Superior temporal gyrus (tissue), 1 donor: ENCODE data around the gene ADAM10.

Experiments
- DNase-seq: peaks from one replicate; pipeline ENCODE4 v3.0.0-alpha.2; 2016; ENCODE audit errors: extremely low spot score

ADAM10 gene

DNA sequence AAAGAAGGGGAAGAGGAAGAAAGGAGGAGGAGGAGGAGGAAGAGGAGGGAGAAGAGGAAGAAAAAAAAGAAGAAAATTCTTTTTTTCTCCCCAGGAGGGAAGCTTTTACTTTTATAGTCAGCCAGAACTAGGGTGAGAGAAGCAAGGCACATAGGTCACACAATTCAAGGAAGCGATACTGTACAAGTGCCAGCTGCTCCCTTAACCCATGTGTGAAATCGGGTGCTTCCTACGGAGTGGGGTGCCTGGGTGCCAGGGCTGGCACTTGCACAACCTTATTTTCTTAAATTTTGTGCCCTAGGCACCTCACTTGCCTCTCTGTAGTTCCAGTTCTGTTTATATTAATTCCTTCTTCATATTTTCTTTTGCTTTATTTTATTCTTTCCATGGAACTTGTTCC, 167.3 kb downstream of the ADAM10 start:
- no peak for DNase-seq

DNA sequence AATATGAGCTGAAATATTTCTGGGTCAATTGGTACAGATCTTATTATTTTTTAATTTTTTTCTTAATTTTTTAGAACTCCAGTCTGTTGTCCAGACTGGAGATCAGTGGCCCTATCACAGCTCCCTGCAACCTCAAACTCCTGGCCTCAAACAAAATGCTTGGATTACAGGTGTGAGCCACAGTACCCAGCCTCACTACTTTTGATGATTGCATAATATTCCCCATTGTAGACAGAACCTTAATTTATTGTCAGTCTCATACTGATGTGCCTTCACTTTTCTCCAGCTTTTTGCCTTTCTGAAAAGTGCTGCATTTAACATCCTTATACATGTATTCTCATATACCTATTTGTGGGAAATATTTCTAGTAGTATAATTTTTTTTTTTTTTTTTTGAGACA, 172.8 kb downstream of the ADAM10 start:
- no peak for DNase-seq

DNA sequence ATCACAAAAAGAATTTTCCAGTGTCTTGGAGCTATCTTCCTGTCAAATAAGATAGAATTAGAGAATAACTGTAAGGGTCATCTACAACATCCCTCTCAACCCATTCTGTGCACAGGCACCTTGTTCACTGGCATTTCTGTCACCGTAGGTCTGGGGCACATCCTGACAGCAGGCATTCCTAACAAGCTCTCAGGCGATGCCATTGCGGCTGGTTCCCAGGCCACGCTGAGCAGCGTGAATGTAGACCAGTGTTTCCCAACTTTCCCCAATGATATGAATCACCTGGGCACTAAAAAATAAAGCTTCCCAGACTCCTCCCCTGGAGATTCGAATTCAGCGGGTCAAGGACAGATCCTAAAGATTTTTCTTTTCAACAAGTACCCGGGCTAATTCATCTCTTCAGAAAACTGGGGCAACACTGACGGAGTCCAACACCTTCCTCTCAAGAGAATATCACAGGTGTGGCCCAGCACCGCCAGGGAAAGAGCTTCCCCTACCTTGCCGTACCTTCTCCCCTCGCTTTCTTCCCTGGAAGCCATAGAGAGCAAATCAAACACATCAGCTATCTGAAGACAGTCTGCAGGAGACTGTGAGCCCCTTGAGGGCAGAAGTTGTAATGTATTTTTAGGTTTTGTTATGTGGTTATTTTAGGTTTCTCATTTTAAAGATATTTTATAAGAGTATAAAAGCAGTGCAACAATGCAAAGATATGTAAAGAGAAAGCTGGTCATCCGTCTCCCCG, 174.3 kb downstream of the ADAM10 start:
- DNase-seq, result no peak

DNA sequence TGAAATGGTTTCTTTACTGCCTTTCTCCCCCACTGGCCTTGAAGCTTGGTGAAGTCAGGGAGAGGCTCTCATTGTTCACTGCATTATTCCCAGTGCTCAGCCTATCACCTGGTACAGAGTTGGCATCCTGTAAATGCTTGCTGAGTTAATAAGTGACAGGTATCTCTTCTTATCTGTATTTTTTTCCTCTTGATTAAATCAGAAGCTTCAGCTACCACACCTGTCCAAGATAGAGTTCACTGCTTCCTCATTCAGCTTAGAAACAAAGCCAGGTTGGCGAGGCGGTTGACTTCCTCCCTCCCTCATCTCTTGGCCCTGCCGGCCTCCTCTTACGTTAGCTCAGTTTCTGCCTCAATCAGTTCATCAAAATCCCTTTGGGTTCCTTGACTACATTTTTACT, 174.9 kb downstream of the ADAM10 start:
- no peak for DNase-seq

DNA sequence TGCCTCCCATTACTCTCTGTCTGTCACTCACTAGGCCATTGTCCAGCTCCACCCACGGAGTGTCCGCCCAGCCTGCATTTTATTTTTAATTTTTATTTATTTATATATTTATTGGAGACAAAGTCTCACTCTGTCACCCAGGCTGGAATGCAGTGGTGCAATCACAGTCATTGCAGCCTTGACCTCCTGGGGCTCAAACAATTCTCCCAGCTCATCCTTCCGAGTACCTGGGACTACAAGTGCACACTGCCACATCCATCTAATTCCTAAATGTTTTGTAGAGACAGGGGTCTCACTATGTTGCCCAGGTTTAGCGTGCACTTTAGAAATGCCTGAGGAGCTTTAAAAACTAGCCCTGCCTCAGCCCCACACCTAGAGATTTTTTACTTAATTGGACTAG, 176.2 kb downstream of the ADAM10 start:
- DNase-seq, result no peak

DNA sequence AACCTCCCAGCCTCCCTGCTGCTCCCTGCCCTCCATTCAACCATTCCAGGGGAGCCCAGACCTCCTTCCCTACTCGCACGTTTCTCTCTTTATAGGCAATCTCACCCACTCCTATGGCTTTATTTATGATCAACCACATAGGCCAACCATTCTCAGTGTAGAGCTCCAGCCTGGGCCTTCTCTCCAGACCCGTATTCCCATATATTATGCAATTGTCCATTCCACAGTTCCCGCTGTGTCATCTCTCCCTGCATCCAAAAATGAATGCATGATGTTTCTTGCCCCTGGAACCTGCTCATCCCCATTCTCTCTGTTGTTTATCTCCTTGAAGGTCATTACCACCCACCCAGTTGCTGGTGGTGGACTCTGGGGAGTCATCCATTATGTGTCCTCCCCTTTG, 177.0 kb downstream of the ADAM10 start:
- no peak for DNase-seq

DNA sequence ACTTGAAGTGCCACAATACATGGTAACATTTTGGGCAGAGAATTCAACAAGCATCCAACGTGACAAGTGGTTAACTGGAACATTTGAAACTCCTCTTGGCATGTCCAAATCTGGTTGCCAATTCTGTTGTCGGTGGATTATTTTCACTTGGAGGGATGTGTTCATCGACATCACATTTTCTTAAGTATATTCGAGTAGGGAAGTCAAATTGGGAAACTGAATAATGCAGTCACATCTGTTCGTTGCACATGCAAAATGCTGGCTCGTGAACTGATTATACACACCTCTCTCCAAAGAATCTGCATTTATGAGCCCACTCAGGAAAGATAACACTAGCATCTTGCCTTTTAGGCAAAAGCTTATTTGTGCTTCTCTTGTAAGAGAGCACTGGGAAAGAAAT, 178.0 kb downstream of the ADAM10 start:
- no peak for DNase-seq

DNA sequence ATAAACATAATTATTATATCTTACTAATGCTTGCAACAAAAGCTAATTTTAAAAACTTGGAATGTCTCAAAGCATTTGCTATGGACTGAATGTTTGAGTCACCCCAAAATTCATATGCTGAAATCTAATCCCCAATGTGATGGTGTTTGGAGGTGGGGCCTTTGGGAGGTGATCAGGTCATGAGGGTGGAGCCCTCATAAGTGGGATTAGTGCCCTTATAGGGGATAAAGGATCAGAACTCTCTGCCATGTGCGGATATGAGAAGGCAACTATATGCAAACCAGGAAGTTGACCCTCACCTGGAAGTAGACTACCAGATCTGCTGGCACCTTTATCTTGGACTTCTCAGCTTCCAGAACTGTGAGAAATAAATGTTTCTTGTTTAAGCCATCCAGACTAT, 180.1 kb downstream of the ADAM10 start:
- no peak for DNase-seq

DNA sequence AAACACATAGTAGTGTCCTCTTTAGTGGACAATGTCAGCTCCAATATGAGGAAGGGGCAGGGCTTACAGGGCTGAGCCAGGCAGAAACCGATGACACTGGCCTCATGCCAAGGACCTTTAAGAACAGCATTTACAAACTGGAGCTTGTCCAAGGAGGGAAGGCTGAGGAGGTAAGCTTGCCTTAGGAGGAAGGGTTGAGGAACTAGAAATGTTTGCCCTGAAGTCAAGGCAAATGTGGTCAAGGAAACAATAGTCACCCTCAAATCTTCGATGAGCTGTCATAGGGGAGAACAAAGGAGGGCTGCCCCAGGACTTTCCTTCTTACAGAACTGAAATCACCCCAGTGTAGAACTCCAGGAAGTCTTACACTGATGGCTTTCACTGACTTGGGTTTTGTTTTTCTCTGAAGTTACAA, 181.3 kb downstream of the ADAM10 start:
- no peak for DNase-seq

DNA sequence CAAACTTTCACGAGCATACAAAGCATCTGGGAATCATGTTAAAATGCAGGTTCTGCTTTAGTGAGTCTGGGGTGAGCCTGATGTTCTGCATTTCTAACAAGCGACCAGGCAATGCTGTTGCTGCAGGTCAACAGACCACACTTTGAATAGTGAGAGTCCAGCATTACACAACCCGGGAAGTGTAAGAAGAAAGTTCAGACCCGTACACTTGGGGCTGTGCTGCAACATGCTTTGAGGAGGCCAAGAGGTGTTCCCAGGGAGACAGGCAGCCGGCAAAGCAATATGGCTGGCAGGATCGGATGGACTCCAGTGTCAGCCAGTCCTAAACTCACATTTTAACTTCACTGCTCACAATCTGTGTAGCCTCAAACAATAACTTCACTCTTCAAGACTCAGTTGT, 183.5 kb downstream of the ADAM10 start:
- no peak for DNase-seq

DNA sequence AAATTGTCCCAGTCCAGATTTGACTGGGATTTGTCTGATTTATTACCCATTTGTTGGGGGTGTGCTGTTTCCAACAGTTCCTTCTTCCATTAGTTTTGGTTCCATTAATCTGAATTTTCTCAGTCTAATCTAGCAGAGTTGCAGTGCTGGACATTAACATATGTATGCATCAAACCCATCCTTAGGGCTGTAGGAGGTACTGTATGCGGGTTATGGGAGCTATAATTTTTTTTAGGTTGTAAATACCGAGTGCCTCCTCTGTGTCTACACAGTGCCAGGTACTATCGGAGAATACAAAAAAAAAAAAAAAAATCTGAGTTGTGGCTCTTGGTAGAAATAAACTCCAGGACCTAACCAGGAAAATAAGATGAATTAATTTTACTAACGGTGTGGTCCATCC, 183.9 kb downstream of the ADAM10 start:
- no peak for DNase-seq

DNA sequence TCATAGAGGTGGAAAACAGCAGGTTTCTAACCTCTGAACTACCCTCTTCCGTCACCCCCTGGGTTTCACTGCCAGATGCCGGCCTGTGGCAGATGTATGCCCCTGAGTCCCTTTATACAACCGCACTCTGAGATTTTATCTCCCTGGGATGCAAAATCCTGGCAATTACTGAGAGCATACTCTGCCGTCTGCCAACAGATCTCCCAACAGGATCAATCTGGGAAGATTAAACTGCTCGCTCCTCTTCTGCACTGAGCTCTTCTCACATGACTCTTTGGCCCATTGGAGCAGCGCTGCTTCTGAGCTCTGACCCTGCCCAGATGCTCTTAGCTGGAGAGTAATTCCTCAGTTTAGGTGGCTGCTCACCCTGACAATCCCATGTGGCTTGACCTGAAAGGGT, 184.5 kb downstream of the ADAM10 start:
- DNase-seq, result no peak

DNA sequence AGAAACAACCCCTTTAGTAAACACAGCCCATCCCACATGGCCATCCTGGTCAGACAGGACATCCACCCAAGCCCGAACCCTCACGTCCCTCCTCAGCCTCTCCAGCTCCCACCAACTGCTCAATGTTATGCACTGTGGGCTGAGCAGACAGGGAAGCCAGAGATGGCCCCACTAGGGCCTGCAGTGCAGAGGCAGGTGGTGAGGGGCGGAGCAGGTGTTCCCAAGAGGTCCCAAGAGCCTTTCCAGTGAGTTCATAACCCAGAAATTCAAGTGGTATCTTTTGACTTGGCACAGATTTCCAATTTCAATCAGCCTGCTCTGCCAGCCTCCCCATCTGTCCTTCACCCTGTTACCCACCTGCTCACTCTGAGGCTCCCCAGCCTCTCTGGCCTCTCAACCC, 187.4 kb downstream of the ADAM10 start:
- DNase-seq, result no peak

DNA sequence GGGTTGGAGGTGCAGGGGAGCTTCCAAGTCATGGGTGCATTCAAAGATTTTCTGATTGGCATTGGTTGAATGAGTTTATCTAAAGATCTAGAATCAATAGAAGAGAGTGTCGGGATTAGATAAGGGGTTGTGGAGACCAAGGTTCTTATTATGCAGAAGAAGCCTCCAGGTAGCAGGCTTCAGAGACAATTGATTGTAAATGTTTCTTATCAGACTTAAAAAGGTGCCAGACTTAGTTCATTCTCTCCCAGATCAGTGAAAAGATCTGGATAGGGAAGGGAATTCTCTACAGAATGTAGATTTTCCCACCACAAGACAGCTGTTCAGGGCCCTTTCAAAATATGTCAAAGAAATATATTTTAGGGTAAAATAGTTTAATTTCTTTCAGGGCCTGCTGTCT, 188.2 kb downstream of the ADAM10 start:
- no peak for DNase-seq

DNA sequence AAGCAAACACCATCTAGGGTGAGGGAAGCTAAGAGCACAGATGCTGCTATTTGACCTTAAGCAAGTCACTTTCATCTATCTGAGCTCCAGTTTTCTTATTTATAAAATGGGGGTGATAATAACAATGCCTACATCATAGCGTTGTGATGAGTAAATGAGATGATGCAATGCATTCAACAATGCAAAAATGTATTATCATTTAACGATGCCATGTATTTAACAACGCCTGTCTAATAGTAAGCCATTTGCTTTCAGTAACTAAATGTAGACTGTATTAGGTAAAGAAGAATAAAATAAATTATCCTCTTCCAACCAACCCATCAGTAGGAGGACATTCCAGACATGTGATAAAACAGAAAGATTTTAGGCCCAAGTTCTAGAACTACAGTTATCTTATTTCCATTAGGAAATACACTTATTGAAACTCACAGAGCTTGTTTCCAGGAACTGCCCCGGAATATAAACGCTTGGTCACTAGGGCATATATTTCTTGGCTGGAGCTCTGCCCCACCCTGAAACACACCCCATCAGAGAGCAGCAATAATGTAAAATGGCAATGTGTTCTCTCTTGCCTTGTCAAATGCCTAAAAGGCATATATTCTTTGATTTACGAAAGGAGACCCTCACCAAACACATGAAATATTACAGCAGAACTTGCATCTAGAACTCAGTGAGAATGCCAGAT, 189.5 kb downstream of the ADAM10 start:
- DNase-seq, result no peak

DNA sequence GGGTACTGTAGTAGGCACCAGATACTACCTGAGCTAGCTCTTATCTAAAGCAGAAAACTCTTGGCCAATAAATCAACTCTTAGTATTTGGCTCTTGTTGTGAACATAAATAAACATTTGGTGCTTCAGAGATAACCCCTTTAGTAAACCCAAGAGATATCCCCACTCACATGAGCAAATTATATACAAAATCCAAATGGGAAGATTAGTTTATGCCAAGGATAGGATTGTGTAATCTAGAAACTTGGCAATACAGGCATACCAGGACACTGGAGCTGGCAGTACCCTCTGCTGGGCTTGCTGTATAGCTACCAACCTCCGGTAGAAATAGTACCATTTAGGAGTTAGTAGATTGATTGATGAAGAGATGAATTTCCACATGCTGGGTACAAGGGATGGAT, 190.7 kb downstream of the ADAM10 start:
- no peak for DNase-seq

DNA sequence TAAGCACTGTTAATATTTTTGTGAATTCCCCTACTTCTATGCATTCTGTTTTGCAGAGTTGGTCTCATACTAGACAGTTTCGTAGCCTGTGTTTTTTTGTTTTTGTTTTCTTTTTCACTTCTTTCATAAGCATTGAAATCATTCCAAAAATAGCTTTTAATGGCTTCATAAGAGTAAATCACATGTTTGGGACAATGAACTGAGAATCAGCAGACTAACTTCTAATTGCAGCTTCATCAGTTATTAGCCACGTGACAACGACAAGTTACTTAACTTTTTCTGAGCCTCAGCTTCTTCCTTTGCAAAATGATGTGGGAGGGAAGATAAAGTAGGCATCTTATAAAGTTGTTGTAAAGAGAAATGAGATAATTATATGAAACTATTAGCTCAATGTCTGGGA, 193.0 kb downstream of the ADAM10 start:
- DNase-seq, result no peak

DNA sequence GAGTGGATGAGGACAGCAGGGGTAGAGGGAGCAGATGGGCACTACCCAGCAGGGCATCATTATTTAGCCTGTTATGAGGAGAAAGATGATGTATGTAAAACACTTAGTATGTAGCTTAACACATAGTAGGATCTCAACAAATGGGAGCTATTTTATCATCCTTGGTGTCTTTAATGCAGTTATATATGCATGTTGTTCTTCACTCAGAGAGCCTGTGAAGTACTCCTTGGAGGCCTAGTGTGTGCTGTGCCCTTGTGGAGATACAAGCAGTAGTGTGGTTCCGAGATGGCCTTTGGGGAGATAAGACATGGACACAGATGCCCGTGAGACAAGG, 193.5 kb downstream of the ADAM10 start:
- no peak for DNase-seq

DNA sequence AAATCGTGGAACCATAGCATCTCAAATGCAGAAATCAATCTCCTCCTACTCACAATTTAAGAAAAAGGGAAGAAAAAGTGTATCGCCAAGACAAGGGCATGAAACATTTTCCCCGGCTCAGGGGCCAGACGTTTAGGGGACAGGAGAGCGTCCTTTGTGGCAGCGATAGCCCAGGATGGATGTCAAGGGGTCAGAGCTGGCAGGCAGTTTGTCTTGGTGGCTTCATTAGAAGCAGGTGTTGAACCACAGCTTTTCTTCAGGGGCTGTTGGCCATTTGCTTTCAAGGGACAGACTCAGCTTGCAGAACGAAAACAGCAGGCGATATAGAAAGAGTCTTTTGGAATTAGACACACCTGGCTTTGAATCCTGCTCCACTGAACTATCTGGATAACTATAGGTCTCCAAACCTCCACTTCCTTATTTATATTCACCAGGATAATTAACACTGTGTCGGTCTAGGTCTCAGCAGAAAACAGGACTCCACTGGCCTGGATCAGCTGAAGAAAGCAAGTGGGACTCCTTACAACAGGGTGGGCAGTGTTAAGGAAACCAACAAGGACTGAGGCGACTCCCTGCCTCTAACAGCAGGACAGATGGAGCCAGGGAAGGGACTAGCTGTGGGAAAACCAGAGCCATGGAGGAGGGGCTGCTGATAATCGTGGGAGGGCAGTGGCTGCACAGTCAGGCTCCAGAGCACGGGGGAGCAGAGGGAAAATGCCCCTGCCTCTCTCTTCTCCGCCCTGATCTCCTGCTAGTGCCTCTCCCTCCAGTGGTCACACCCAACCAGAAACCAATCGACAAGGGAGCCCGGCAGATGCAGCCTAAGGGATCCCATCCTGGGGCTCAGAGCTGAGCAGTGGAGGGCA, 194.1 kb downstream of the ADAM10 start:
- no peak for DNase-seq

DNA sequence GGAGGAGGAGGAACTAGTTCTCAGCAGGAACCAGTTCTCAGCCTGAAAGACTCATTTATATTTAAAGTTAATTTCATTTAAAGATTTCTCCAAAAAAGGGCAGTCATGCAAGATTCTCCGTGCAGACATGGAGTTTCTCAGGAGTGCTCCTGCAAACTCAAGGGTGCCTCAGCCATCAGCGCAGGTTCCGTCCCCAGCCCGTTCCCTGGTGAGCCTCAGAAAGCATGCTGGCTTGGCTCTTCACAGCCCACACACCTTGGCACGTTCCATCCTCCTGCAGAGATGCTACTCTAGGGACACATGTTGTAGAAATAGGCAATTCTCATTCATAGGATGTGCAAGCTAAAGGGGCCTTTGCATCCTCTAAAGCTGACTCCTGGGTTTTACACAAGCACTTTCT, 194.7 kb downstream of the ADAM10 start:
- DNase-seq, result peak; percentile 46

DNA sequence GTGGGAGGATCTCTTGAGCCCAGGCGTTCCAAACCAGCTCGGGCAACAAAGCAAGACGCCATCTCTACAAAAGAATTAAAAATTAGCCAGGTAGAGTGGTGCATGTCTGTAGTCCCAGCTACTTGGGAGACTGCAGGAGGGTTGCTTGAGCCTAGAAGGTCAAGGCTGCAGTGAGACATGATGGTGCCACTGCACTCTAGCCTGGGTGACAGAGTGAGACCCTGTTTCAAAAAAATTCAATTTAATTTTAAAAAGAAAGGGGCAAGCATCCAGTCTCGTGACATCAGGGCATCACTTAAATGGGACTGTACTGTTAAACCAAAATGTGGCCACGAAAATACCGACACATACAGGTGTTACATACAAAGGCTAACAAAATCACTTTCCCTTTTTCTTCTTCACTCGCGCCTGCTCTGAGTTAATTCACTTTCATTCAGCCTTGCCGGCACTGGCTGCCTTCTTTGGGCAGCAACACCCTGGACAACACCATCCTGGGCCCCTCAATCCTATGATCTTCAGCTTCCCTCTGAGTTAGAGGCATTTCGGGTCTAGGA, 196.1 kb downstream of the ADAM10 start:
- DNase-seq, result no peak

DNA sequence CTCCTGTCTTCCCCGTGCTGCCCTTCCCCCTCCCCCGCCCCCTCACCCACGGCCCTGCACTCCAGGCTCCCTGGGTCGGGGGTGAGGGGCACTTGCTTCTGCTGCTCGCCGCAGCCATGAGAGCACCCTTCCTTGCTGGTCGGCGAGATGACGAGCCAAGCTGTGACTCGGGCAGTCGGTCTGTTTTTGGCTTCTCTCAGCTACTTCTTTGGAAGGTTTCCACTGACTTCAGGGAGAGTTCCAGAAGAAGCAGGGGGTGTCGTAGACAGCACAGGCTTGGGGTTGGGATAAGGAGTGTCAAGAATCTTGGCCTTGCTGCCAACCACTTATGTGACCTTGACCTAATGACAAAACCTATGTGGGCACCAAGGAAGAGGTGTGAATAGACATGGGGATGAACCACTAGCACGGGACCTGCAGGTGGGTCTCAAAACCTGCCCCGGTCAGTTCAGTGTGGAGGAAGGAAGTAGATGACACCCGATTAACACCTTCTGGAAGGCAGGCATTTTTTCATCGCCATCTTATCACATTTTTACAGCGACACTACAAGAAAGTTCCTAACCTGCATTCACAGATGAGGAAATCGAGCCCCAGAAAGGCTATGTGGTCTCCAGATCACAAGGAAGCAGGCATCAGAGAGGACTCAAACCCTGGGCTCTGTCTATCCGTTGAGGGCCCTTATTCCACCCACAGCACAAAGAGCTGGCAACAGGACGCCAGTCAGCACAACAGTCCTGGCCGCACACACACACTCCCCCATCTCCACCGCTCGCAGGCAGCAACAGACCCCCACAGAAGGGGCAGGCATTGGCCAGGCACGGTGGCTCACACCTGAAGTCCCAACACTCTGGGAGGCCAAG, 196.8 kb downstream of the ADAM10 start:
- no peak for DNase-seq
